GM21717 (cell line): ENCODE results near the gene TAX1BP1.

ENCODE experiments used
- ATAC-seq: cut with Tn5 transposase; IDR thresholded peaks from one replicate; pipeline ENCODE4 v1.9.1; 2021; ENCODE audit warnings: mild to moderate bottlenecking, moderate library complexity; ENCODE audit not compliant: unreplicated experiment

Gene TAX1BP1

DNA sequence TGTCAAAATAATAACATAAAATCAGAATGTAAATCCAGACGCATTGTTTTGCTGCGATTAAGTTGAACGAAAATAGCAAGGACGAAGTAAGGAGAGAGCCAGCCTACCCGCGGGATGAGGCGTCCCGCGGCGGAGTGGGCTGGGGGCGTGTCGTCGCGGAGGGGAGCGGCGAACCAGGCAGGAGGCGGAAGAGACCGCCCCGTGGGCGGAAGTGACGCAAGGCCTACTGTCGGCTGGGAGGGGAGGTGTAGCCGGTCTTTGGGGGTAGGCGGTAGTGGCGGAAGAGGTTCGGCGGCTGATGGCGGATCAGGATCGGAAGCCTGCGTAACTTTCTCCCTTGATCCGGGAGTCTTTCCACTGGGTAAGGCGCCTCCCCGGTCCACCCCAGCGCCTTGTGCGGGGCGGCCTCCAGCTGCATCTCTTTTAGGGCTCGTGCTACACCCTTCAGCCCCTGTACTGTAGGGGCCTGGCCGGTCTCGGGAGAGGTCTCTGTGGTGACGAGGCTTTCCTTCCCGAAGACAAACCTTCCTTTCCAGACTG, at the start of gene TAX1BP1:
Gene TAX1BP1, plus strand, starts transcription at position 254 of the 540 bp plus-strand sequence. CDS start 8,363 bp downstream, outside the sequence.
- ATAC-seq: peak; percentile 94

DNA sequence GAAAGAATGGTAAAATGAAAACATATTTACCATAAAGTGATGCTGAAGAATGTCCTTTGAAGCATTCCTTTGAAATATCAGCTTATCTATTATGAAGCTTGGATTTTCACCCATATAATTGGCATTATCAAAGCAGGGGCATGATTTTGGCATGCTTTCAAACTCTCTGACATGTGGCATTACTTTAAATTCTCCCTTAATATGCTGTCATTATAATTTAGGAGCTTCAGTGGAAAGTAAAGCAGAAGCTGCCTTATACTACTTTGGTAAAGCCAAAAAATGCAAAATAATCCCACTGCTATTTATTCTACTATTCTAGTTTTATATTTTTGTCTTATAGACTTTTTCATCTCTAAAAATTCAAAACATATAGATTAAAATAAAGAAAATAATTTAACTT, 49.3 kb upstream of the TAX1BP1 start:
- ATAC-seq: no peak

DNA sequence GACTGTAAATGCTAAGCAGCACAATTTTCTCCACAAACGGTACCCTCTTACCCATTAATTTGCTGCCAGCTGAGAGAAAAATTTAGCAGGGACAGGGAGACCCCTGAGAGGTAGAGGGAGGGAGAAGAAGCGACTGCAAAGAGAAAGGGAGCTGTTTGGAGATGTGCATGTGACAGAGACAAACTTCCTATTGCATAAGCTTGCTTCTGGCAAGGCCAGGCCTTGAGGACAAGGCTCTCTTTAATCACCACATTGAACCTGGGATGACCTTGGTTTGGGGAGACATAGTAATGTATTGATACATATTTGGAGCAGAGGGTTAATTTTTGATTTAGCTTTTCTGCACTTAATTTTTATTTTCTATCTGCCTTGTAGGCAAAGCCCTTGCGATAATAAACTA, 46.2 kb upstream of the TAX1BP1 start:
- ATAC-seq: no peak

DNA sequence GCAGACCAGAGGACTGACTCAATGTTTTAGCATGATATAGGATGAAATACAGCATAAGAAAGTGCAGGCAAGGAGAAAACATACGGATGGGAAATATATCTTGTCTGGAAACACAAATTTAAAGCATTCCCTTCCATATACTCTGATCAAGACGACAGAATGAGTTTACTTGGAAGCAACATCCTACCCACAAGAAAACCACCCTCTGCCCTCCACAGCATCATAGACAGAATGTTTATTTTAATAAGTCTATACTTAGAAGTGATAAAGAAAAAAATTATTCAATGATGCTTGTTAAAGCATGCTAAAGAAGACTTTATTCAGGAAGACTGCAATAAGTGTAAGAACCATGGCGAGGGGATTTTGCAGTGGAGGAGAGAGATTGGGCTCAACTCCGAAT, 44.9 kb upstream of the TAX1BP1 start:
- no peak for ATAC-seq

DNA sequence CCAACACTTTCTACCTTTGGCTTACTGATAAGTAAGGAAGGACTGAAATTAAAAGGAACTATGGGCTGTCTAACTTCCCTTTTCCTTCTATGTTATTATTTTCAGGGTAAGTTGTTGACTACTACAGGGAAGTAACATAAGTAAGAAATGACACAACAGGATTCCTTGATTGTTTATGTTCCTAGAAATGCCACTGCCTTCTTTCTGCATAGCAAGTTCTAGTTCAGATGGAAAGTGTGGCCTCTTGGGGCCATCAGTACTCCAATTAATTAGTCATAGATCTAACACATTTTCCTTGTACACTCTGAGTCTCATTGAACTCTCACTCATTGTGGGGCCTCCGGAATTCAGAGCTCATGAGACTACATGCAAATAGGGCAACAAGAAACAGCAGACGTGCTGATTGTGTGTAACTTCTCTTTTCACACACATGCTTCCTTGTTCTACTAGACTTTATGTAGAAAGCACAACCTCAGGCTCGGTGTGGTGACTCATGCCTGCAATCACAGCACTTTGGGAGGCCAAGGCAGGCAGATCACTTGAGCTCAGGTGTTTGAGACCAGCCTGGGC, 42.0 kb upstream of the TAX1BP1 start:
- peak; percentile 86 for ATAC-seq

DNA sequence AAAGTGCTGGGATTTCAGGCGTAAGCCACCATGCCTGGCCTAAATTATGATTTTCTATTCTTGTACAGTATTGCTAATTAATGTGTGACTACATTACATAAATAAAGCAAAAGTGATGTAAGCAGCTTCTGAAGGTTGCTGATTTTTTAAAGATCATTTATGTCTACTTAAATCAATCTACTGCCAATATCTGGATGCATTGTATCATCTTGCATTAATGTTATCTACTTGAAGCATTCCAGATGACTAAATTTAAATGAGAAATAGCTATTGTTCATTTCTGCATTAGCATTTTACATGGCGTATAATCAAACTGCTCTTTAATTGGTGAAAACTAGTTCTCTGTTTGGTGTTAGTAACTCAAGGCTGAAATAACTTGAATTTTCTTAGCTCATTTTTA, 40.2 kb upstream of the TAX1BP1 start:
- ATAC-seq: no peak

DNA sequence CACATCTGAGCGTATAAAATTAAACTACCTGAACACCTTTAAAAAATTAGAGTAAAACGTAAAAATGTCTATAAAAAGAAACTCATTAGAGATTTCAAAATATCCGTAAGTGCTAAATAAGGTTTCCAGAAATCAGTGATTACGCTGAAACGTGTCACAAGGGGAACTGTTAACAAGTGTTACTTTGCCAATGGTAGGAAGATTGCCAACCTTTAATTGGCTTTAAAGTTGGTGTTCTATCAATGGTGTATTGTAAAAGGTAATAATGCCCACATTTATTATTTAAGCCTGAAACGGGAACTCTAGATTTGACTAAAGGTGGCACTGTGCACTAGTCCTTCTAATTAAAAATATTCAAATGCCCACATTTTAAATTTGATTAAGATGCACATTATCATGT, 39.5 kb upstream of the TAX1BP1 start:
- ATAC-seq: no peak

DNA sequence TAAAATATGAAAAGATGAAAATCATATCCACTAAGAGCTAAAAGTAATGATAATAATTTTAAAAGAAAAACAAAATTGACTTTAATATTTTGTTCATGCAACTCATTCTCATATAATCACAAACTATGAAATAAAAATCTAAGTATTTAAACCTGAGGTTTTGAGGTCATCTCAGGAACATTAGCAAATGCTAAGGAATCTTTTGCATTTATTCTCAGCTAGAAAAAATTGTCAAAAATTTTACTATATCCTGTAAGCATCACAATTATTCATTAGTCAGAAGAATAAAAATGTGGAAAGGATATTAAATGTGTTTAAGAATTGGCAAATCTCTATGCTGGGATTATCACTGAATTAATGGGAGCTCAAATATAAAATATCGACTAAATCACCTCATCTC, 36.8 kb upstream of the TAX1BP1 start:
- ATAC-seq: no peak

DNA sequence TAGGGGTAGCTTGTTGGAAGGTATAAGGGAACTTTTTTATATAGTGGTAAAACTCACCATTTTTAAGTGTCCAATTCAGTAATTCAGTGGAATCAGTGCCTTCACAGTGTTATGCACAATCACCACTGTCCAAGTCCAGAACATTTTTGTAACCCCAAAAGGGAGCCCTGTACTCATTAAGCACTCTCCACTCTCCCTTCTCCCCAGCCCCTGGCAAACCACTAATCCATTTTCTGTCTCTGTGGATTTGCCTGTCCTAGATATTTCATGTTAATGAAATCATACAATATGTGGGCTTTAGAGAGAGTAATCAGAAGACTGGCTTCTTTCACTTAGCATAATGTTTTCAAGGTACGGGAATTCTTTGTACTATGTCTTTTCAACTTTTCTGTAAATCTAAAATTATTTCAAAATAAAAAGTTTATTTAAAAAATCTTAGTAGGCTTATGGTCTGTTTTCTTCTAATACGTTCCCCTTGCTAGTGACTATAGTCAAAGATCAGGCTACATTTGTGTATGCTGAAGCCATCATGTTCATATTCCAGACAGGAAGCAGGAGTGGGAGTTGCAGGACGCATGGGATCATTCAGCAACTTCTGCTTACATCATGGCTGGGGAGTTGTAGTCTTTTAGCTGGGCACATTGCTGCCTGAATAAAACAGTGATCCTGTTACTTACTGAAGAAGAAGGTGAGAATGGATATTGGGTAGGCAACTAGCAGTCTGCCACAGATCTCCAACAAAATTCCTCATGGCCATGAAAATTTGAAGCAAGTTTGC, 35.4 kb upstream of the TAX1BP1 start:
- no peak for ATAC-seq

DNA sequence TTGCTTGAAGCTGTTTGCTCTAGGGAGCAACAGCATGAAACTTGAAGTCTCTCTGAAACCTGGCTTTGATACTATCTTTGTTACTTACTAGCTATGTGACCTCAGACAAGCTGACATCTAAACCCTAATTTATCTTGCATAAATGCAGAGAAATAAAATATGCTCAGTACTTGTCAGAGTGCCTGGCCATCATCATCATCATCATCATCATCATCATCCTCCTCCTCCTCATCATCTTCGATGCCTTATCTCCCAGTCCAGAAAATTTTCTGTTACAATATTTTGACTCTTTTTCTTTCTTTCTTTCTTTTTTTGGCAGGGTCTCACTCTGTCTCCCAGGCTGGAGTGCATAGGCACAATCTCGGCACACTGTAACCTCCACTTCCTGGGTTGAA, 34.8 kb upstream of the TAX1BP1 start:
- ATAC-seq: no peak

DNA sequence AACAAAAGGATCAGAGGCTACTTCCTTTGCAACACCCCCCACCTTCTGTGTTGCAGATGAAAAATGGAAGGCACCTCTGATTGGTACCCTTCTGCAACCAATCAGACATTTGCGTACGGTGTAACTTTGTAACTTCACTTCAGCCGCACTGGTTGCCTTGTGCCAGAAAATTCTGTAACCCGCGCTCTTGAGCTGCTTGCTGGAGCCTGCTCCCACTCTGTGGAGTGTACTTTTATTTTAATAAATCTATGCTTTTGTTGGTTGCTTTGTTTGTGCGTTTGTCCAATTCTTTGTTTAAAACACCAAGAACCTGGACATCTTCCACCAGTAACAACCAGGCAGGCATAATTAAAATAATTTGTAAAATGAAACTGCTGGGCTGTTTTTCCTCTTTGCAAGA, 31.5 kb upstream of the TAX1BP1 start:
- ATAC-seq: no peak

DNA sequence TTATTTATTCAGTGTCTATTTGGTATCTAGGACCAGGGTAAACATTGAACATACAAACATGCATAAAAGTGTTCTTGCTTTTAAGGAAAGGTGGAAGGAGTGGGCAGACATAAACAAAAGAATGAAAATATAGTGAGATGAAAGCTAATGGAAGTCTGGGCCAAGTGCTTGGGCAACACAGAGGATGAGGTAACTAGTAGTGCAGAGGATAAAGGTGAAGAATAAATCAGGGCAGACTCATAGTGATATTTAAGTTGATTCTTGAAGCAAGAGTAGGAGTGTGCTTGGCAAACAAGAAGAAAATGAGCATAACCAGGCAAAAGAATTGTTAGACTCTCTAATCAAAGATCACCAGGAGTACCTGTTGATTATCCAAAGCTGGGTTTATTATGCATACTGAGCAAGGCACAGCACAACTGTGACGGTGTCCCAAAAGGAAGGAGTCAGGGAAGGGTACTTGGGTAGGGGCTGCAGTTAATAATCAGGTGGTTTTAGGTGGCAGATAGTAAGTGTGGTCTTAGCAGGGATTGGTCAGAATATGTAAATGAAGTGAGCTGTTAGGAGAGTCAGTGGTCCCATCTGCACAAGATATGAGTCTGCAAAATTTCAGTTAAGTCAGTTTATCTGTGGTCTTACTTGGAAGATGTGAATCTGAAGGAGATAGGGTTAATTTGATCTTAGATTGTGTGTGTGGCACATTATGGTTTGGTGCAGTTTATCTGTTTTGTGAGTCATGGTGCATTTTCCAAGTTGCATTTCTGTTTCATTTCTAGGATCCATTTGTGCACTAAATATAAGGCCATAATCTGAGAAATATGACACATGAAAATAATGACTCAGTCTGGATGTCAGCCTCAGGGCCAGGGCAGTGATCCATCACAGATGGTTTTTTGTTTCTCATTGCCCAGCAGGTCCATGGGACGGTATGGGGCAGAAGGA, 30.6 kb upstream of the TAX1BP1 start:
- ATAC-seq: no peak

DNA sequence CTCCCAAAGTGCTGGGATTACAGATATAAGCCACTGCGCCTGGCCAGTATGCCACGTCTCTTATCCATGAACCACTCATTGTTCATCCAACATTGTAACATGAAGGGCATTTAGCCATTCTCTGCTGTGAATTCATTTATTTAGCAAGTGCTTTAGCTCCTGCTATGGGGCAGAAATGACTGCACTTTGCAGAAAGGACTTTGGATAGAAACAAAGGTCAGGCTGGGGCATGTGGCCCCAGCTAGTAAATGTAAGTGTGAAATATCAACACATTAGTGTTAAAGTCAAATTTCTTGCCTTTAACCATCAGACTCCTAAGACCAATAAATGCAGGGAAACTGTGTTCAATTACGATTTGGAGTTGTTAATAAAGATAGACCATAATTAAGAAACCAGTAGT, 27.7 kb upstream of the TAX1BP1 start:
- no peak for ATAC-seq

DNA sequence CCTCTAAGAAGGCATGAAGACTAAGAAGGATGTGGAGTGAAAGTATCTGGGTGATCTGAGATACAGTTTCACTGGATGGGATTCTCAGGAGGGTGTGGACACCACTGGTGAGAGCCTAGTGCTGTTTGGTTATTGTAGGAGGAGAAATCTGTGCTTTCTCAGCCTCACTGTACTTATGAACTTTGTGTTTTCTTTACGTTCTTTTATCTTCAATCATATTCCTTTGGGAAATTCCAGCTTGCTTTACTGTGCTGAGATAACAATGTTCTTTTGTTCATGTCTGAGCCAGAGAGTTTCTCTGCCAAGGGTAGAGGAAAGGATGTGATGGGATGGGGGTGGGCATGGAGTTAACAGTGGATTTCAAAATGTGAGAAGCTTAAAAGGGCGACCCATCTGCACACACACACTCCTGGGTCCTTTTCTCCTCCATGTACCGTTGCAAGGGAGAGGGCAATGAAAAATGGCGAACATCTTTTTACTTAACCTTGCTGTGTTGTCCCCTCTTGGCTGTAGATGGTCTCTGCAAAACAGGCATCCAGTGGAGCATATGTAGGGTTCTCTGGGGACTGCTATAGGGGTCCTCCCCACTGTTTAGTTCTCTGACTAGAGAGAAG, 25.0 kb upstream of the TAX1BP1 start:
- ATAC-seq: no peak

DNA sequence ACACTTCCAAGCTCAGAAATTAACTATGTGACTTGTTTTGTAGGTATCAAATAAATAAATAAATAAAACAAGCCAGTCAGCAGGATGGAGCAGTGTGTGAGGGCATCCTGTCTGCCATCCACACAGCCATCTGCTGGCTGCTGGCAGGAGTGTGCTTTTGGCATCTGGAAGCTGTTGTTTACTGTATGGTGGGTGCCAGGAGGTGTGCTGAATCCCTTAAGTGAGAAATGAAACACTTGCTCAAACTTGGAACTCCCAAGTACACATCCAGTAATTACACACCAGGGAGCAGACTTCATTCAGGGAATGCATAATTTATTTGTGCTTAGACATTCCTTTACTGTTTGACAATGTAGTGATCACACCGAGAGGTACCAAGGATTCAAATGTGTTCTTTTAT, 16.9 kb upstream of the TAX1BP1 start:
- ATAC-seq: no peak

DNA sequence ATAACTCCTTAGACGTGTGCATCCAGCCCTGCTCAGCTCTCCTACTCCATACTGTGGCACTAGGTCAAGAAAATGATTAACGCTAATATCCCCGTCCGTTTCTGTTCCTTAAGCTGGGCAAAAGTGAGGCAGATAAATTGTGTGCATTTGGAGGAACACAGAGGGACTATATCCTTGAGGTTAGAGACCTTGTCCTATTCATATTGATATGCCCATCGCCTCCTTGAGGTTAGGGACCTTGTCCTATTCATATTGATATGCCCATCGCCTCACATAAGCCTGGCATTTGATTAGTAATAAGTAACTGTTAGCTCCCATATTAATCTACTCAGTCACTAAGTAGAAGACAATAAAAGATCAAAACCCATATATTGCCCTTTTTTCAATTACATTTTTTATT, 12.9 kb upstream of the TAX1BP1 start:
- no peak for ATAC-seq

DNA sequence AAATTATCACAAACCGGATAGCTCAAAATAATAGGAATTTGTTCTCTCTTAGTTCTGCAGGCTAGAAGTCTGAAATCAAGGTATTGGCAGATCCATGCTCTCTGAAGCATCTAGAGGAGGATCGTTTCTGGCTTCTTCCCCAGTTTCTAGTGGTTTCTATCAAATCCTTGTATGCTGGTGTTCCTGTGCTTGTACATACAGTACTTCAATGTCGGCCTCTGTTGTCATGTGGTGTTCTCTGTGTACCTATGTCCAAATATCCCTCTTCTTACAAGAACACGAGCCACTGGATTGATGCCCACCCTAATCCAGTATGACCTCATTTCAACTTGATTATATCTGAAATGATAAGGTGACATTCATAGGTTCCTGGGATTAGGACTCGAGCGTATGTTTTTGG, 9.8 kb upstream of the TAX1BP1 start:
- no peak for ATAC-seq

DNA sequence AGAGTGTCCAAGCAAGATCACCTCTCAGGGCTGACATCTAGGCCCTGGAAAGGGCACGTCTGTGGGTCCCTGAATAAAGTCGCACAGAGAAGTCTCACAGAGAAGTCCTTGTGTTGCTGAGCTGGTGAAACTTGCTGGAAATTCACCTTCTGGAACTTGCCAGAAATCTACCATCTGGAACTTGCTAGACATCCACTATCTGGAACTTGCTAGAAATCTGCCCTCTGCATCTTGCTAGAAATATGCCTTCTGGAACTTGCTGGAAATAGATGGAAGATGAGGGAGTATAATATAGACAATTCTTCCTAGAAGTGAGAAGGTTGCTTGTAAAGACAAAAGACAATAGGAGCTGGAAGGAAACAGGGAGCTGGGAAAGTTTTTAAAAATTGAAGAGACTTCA, 5.4 kb upstream of the TAX1BP1 start:
- ATAC-seq: no peak

DNA sequence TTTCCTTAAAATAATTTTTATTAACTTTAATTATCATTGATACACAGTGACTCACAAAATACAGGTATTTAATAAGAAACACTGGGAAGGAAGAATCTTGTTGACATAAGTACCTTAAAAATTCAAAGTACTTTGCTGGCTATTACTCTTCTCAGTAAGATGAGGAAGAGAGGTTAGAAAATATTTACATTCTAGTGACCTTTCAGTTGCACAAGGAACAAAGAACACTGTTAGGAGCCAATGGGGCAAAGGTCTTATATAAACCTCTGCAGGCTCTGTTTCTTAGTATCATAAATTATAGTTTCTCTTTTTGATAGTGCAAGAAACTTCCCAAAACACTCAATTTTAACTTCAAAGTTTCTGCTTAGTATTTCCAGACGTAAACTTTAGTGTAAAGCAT, 4.8 kb upstream of the TAX1BP1 start:
- ATAC-seq: no peak

DNA sequence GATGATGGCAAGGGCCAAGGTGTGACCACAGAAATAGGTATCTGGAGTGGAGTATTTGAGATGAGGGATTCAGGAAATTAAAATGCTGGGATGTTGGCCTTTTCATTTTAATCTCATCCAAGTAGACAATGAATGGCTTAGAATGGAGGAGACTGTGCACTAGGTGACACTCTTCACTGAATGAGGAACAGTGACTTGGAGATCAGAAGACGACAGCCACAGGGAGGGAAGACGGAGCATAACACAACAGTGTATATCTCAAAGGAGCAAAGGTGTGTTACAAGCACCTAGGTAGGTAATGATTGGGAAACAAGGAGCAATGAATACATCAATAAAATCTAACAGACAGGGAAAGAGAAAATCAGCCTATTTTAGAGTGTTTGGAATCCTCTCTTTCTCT, 4.1 kb upstream of the TAX1BP1 start:
- ATAC-seq: no peak

DNA sequence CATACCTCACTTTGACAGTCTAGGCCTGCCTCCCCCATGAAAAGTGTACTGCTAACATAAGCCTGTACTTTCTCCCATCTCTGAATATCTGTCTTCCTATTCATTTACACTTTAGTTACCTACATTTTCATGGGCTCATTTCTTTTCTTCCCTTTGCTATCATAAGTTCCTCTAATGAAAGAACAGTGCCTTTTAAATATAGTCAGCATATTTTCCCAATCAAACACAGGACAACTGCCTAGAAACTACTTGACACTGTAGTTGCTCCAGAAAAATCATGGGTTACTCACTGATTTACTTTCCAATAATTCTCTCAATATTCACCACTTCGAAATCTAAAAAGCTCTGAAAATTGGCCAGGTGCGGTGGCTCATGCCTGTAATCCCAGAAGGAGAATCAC, 2.8 kb upstream of the TAX1BP1 start:
- ATAC-seq: no peak
